Esophagus muscularis mucosa (tissue), 4 donors: ENCODE measurements around the gene MYO19.

ENCODE experiments used
- EP300 ChIP-seq: sonication (generic); formaldehyde crosslinking; IDR thresholded peaks from one replicate; pipeline ENCODE4 v1.6.1; 2017; ENCODE audit warnings: antibody characterized with exemption
- POLR2A ChIP-seq: fragments of 450-650 bp; IDR thresholded peaks from one replicate; pipeline ENCODE4 v1.6.1; 2017; ENCODE audit warnings: antibody characterized with exemption, moderate library complexity, mild to moderate bottlenecking, low read depth
- POLR2AphosphoS5 ChIP-seq, 2 donors: sonication (generic); formaldehyde crosslinking; IDR thresholded peaks; one replicate each; pipeline ENCODE4 v1.6.1; 2017; ENCODE audit warnings: antibody characterized with exemption in 2 of 2
- TF ChIP-seq, protein P1 (sequence below), 3 experiments: fragments of 200-600 bp in 2 of 3; fragments of 450-650 bp in 1 of 3; sonication (generic) in 2 of 3; IDR thresholded peaks; one replicate each; pipeline ENCODE4 v1.5.1; 2017 to 2019; ENCODE audit warnings: antibody characterized with exemption in 3 of 3, mild to moderate bottlenecking in 2 of 3, moderate library complexity in 1 of 3

DNA sequence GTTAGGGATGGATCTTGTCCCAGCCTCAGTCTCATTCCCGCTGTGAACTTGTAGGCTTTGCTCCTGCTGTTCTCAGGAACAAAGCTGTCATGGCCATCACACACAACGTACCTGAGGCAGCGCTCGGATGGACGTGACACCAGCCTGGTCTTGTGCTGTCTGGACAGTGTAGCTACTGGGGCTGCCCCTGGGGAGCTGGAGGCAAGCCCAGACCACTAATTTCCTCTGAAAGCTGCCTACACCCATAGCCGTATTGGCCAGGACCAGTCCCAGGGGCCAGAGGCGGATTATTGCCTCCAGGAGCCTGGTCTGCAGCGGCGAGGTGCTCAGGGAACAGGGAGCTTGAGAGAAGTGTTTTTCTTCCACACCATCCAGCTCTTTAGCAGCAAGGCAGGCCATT lies 36.5 kb downstream of the MYO19 start:
- TF ChIP-seq POLR2A (no peak), POLR2AphosphoS5 (IDR thresholded peaks at IDR 0.05) (no peak), EP300 (no peak)
- TF ChIP-seq, protein P1, sequence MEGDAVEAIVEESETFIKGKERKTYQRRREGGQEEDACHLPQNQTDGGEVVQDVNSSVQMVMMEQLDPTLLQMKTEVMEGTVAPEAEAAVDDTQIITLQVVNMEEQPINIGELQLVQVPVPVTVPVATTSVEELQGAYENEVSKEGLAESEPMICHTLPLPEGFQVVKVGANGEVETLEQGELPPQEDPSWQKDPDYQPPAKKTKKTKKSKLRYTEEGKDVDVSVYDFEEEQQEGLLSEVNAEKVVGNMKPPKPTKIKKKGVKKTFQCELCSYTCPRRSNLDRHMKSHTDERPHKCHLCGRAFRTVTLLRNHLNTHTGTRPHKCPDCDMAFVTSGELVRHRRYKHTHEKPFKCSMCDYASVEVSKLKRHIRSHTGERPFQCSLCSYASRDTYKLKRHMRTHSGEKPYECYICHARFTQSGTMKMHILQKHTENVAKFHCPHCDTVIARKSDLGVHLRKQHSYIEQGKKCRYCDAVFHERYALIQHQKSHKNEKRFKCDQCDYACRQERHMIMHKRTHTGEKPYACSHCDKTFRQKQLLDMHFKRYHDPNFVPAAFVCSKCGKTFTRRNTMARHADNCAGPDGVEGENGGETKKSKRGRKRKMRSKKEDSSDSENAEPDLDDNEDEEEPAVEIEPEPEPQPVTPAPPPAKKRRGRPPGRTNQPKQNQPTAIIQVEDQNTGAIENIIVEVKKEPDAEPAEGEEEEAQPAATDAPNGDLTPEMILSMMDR (IDR thresholded peaks at IDR 0.05): no peak
